Measurements from ENCODE around the gene CT47C1.

GRCh38 chrX:119069128-119069527 is 3.7 kb upstream of the CT47C1 start:
- no peak for TF ChIP-seq POLR2A (IDR thresholded peaks at IDR 0.05)
- TF ChIP-seq, protein P1, sequence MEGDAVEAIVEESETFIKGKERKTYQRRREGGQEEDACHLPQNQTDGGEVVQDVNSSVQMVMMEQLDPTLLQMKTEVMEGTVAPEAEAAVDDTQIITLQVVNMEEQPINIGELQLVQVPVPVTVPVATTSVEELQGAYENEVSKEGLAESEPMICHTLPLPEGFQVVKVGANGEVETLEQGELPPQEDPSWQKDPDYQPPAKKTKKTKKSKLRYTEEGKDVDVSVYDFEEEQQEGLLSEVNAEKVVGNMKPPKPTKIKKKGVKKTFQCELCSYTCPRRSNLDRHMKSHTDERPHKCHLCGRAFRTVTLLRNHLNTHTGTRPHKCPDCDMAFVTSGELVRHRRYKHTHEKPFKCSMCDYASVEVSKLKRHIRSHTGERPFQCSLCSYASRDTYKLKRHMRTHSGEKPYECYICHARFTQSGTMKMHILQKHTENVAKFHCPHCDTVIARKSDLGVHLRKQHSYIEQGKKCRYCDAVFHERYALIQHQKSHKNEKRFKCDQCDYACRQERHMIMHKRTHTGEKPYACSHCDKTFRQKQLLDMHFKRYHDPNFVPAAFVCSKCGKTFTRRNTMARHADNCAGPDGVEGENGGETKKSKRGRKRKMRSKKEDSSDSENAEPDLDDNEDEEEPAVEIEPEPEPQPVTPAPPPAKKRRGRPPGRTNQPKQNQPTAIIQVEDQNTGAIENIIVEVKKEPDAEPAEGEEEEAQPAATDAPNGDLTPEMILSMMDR (IDR thresholded peaks at IDR 0.05) = no peak

Measured in gastroesophageal sphincter (tissue), 3 donors.